SK-N-MC (cell line): ENCODE data around the gene BTG4.

Experiments used
- EZH2 ChIP-seq: fragments of 200-600 bp; sonication (generic); IDR thresholded peaks from one replicate; pipeline ENCODE4 v1.6.1; 2017; ENCODE audit warnings: antibody characterized with exemption
- POLR2AphosphoS5 ChIP-seq: IDR thresholded peaks from 2 replicates; pipeline ENCODE4 v1.6.1; 2012; ENCODE audit warnings: mild to moderate bottlenecking, low read depth, low read length, borderline replicate concordance

GRCh38 chr11:111513240-111513605 lies 1.0 kb upstream of the BTG4 start:
- TF ChIP-seq POLR2AphosphoS5 (no peak), EZH2 (no peak)
